ENCODE results near the gene NAP1L5.

NAP1L5 gene

GRCh38 chr4:88660446-88661294, 37.0 kb downstream of the NAP1L5 start:
- TF ChIP-seq POLR2A (IDR thresholded peaks at IDR 0.05; ENCODE audit: low read depth, low read length): no peak
- no peak for FAIRE-seq
- no peak for DNase-seq (ENCODE audit: insufficient read length, low spot score)

- no peak for DNase-seq (ENCODE audit: insufficient read length, low spot score)
- no peak for FAIRE-seq
- no peak for TF ChIP-seq POLR2A (IDR thresholded peaks at IDR 0.05; ENCODE audit: low read depth, low read length)
Measured at GRCh38 chr4:88659890-88660208, 37.8 kb downstream of the NAP1L5 start.

- FAIRE-seq (peak; percentile 81), DNase-seq (ENCODE audit: insufficient read length, low spot score) (peak; percentile 8)
- TF ChIP-seq POLR2A (IDR thresholded peaks at IDR 0.05; ENCODE audit: low read depth, low read length): no peak
Measured at GRCh38 chr4:88659055-88659889, 38.4 kb downstream of the NAP1L5 start.

- FAIRE-seq (no peak), DNase-seq (ENCODE audit: insufficient read length, low spot score) (no peak)
- no peak for TF ChIP-seq POLR2A (IDR thresholded peaks at IDR 0.05; ENCODE audit: low read depth, low read length)
Measured at GRCh38 chr4:88655226-88655625, 42.4 kb downstream of the NAP1L5 start.

GRCh38 chr4:88653371-88653946, 44.2 kb downstream of the NAP1L5 start:
- no peak for DNase-seq (ENCODE audit: insufficient read length, low spot score)
- no peak for FAIRE-seq
- no peak for TF ChIP-seq POLR2A (IDR thresholded peaks at IDR 0.05; ENCODE audit: low read depth, low read length)

- FAIRE-seq (no peak), DNase-seq (ENCODE audit: insufficient read length, low spot score) (no peak)
- no peak for TF ChIP-seq POLR2A (IDR thresholded peaks at IDR 0.05; ENCODE audit: low read depth, low read length)
Measured at GRCh38 chr4:88649716-88650115, 47.9 kb downstream of the NAP1L5 start.

- no peak for FAIRE-seq
- no peak for TF ChIP-seq POLR2A (IDR thresholded peaks at IDR 0.05; ENCODE audit: low read depth, low read length)
- DNase-seq (ENCODE audit: insufficient read length, low spot score): no peak
Measured at GRCh38 chr4:88646528-88647280, 50.9 kb downstream of the NAP1L5 start.

- no peak for TF ChIP-seq POLR2A (IDR thresholded peaks at IDR 0.05; ENCODE audit: low read depth, low read length)
- DNase-seq (ENCODE audit: insufficient read length, low spot score) (no peak), FAIRE-seq (no peak)
Measured at GRCh38 chr4:88645994-88646393, 51.6 kb downstream of the NAP1L5 start.

Measured in H54 (cell line).